Heart right ventricle (tissue), 16 donors: ENCODE results near the gene NPEPL1. TPM values are rescaled to one million over a fixed set of nuclear protein-coding genes. Genes with fewer than 3 reads are reported as not detected.
"Not testable (repeated sequence)": the region's sequence is repeated elsewhere in the genome, so short reads cannot be mapped to it uniquely, and the experiment has no call there.

Experiments used
- ATAC-seq, 8 donors: fragments of 200-7000 bp; cut with Tn5 transposase; one replicate each; pipeline ENCODE4 v1.9.1; 2020; ENCODE audit warnings: mild to moderate bottlenecking in 8 of 8, moderate library complexity in 8 of 8, moderate number of reproducible peaks in 1 of 8
- DNase-seq, 2 donors: peaks; one replicate each; pipeline ENCODE4 v3.0.0-alpha.2; 2020
- H3K27ac ChIP-seq, 10 donors: fragments of 200-600 bp; sonication (generic) in 2 of 10; one replicate each; pipeline versions ENCODE4 v1.5.0 to v1.8.0; 2020 to 2022; ENCODE audit warnings: mild to moderate bottlenecking in 3 of 10
- H3K27me3 ChIP-seq, 7 donors: fragments of 200-600 bp; one replicate each; pipeline ENCODE4 v1.8.0; 2021 to 2022; ENCODE audit warnings: mild to moderate bottlenecking in 2 of 7
- H3K36me3 ChIP-seq, 9 donors: fragments of 200-600 bp; sonication (generic) in 1 of 9; one replicate each; pipeline versions ENCODE4 v1.5.0 to v1.8.0; 2020 to 2022; ENCODE audit warnings: mild to moderate bottlenecking in 2 of 9
- H3K4me1 ChIP-seq, 9 donors: fragments of 200-600 bp; sonication (generic) in 1 of 9; one replicate each; pipeline versions ENCODE4 v1.5.0 to v1.8.0; 2020 to 2022; ENCODE audit warnings: mild to moderate bottlenecking in 4 of 9
- H3K4me3 ChIP-seq, 10 donors: fragments of 200-600 bp; sonication (generic) in 2 of 10; one replicate each; pipeline versions ENCODE4 v1.5.0 to v1.8.0; 2020 to 2022; ENCODE audit warnings: mild to moderate bottlenecking in 7 of 10, moderate library complexity in 2 of 10
- H3K9me3 ChIP-seq, 11 donors: fragments of 200-600 bp in 10 of 11; sonication (generic) in 2 of 11; one replicate each; pipeline versions ENCODE4 v1.5.0 to v1.8.0; 2013 to 2022; ENCODE audit warnings: mild to moderate bottlenecking in 2 of 11, control low read depth in 1 of 11, moderate library complexity in 1 of 11
- CTCF ChIP-seq, 9 donors: fragments of 200-600 bp; sonication (generic) in 2 of 9; IDR thresholded peaks; one replicate each; pipeline versions ENCODE4 v1.5.0 to v1.8.0; 2021 to 2022; ENCODE audit warnings: antibody characterized with exemption in 9 of 9, mild to moderate bottlenecking in 5 of 9, moderate library complexity in 1 of 9
- WGBS, 2 donors: extraction: QIAGEN DNeasy Blood & Tissue Kit; methylation state at CpG; one replicate each; pipeline ENCODE4 v1.1.7; 2013; ENCODE audit warnings: inconsistent platforms in 1 of 2; 5-methylcytosine and 5-hydroxymethylcytosine counted together
- intact Hi-C, 10 donors: fragments of 100-400 bp; cut with DNase I; formaldehyde crosslinking; loops; one replicate each; pipeline versions ENCODE4 v1.11.1 to v1.14.2; 2022
- polyA plus RNA-seq, 2 donors: library from polyadenylated mRNA; stranded (reverse); fragments of 200-250 nt; gene quantifications; one replicate each; pipeline ENCODE4 v1.2.3, GENCODE V29; 2013
- total RNA-seq, 10 donors: library from RNA; stranded (reverse); fragmentation: NEBNext Ultra II Directional in 3 of 10; extraction: Animal tissue kit (Norgen Biotek cat#: 25700) in 3 of 10; gene quantifications; one replicate each; pipeline versions ENCODE4 v1.2.1 to v1.2.4, GENCODE V29; 2021 to 2023
- donor health status: Arrhythmogenic right ventricular cardiomyopathy.
- donor health status: ischemic (EF 13 %, LVEDD 7.1; RV severe dilation, severe dysfunction).
- donor health status: healthy with polysubstance abuse.
- donor health status: DM: no; HTN: yes; CAD: no.
- donor health status: DM: no; HTN: no; CAD: no.
- donor health status: ischemic (EF 25% LVEDD 6.9; RV normal size, moderate dysfunction).
- donor health status: ischemic (EF 25% LVEDD 5.7; RV mildly dilated, moderate dysfunction).
- donor health status: healthy.
- donor health status: DM: yes; HTN: yes; CAD: no.
- donor health status: Ischemic cardiomyopathy.
- donor health status: ischemic (EF 35%, LVEDD 5.7; RV mildly dilated, moderate dysfunction).
- donor health status: nonischemic (EF 11% LVEDD 7.7; RV severe dilation, severe dysfunction).
- donor health status: DM: yes; HTN: yes; CAD: no.
- donor health status: PGD.
- donor health status: ischemic (EF 29% LVEDD 5.4; RV normal size, mild dysfunction).
- donor health status: nonischemic (EF 23%, LVEDD 6.1; RV moderate dilation, normal function).

NPEPL1 gene
- total and polyA plus RNA-seq, 12 donors: 16.7 to 46.7 (median 29.9) TPM

- Histone ChIP-seq H3K9me3 (peaks cover 0 to 24% (median 8%) of the 10 kb centered on the region in 11 donors), H3K36me3 (no peaks in the 10 kb centered on the region), H3K4me1 (no peaks in the 10 kb centered on the region), H3K27ac (no peak overlapping the region), H3K4me3 (no peak overlapping the region), H3K27me3 (peaks cover 0 to 41% (median 31%) of the 10 kb centered on the region in 7 donors)
- TF ChIP-seq CTCF (IDR thresholded peaks at IDR 0.05): no peak
- no peak for DNase-seq
- ATAC-seq: no peak
- 66 to 69% methylated on average over 9 of the region's 9 CpGs for WGBS, 2 donors
- intact Hi-C loops: no loop called here
Observed at GRCh38 chr20:58722877-58723627, 30.5 kb downstream of the NPEPL1 start.

GRCh38 chr20:58723628-58723984 lies 31.0 kb downstream of the NPEPL1 start:
- ATAC-seq (no peak), DNase-seq (no peak)

GRCh38 chr20:58726156-58726555 lies 33.6 kb downstream of the NPEPL1 start:
- H3K27ac ChIP-seq, intact Hi-C loops: not testable (repeated sequence)

More at GRCh38 chr20:58723628-58723984, 31.0 kb downstream of the NPEPL1 start:
- Histone ChIP-seq H3K4me3 (no peak overlapping the region), H3K4me1 (no peaks in the 10 kb centered on the region), H3K9me3 (peaks cover 0 to 27% (median 9%) of the 10 kb centered on the region in 11 donors), H3K27ac (no peak overlapping the region), H3K27me3 (peaks cover 0 to 41% (median 31%) of the 10 kb centered on the region in 7 donors), H3K36me3 (no peaks in the 10 kb centered on the region)
- intact Hi-C loops: no loop called here
- WGBS, 2 donors: 85 to 93% methylated on average over 3 of the region's 3 CpGs
- TF ChIP-seq CTCF (IDR thresholded peaks at IDR 0.05): no peak

GRCh38 chr20:58731192-58731591 lies 38.6 kb downstream of the NPEPL1 start:
- intact Hi-C loops: no loop called here
- H3K27me3 ChIP-seq: peaks cover 0 to 11% (median 0%) of the 10 kb centered on the region in 7 donors
- DNase-seq (no peak), ATAC-seq (no peak)
- H3K4me3 ChIP-seq: no peak overlapping the region
- 66 to 89% methylated on average over 2 of the region's 2 CpGs for WGBS, 2 donors
- TF ChIP-seq CTCF (IDR thresholded peaks at IDR 0.05): no peak
- no peaks in the 10 kb centered on the region for H3K4me1 ChIP-seq
- H3K27ac ChIP-seq: no peak overlapping the region
- no peaks in the 10 kb centered on the region for H3K36me3 ChIP-seq
- peaks cover 0 to 23% (median 9%) of the 10 kb centered on the region in 11 donors for H3K9me3 ChIP-seq

More at GRCh38 chr20:58726156-58726555, 33.6 kb downstream of the NPEPL1 start:
- H3K4me1 ChIP-seq, H3K4me3 ChIP-seq, H3K36me3 ChIP-seq, DNase-seq, ATAC-seq: not testable (repeated sequence)
- peaks cover 0 to 27% (median 9%) of the 10 kb centered on the region in 11 donors for H3K9me3 ChIP-seq
- WGBS, 2 donors: 74 to 91% methylated on average over 2 of the region's 2 CpGs
- peaks cover 0 to 35% (median 26%) of the 10 kb centered on the region in 7 donors for H3K27me3 ChIP-seq

GRCh38 chr20:58737198-58737597 lies 44.6 kb downstream of the NPEPL1 start:
- H3K9me3 ChIP-seq: peaks cover 0 to 4% (median 0%) of the 10 kb centered on the region in 11 donors
- H3K36me3 ChIP-seq: no peaks in the 10 kb centered on the region
- ATAC-seq: no peak
- WGBS, 2 donors: 84 to 95% methylated on average over 1 of the region's 1 CpG
- H3K27me3 ChIP-seq: peaks cover 0 to 27% (median 0%) of the 10 kb centered on the region in 7 donors
- no peak overlapping the region for H3K27ac ChIP-seq
- intact Hi-C loops: no loop called here
- no peak for DNase-seq
- TF ChIP-seq CTCF (IDR thresholded peaks at IDR 0.05): no peak
- no peak overlapping the region for H3K4me3 ChIP-seq
- no peaks in the 10 kb centered on the region for H3K4me1 ChIP-seq
